Keratinocyte (primary cell): ENCODE data around the gene ANKRD44. TPM values are rescaled to one million over a fixed set of nuclear protein-coding genes. Genes with fewer than 3 reads are reported as not detected.

ENCODE experiments used
- DNase-seq: peaks from one replicate; pipeline ENCODE4 v3.0.0-alpha.2; 2011; ENCODE audit warnings: low read depth, missing footprints, low spot score
- FAIRE-seq: peaks from 2 replicates; lab custom pipeline; 2011; peaks lifted over from hg19 to GRCh38; lab: Jason Lieb, UNC
- H2AFZ ChIP-seq: 2 replicates; pipeline ENCODE4 v1.6.0; 2012; ENCODE audit warnings: low read length, control low read depth, inconsistent platforms; ENCODE audit not compliant: control insufficient read depth
- H3K27ac ChIP-seq: 2 replicates; pipeline ENCODE4 v1.5.1; 2011; ENCODE audit warnings: low read length; ENCODE audit not compliant: control insufficient read depth, insufficient read depth
- H3K27me3 ChIP-seq: 3 replicates; pipeline ENCODE4 v1.6.0; 2011; ENCODE audit warnings: low read length; ENCODE audit not compliant: control insufficient read depth, insufficient read depth; ENCODE audit errors: extremely low read depth
- H3K36me3 ChIP-seq, 2 experiments: 2 replicates in 1 of 2; 3 replicates in 1 of 2; pipeline ENCODE4 v1.5.1; 2011; ENCODE audit warnings: low read length in 2 of 2, mild to moderate bottlenecking in 1 of 2; ENCODE audit not compliant: control insufficient read depth in 2 of 2, insufficient read depth in 2 of 2; ENCODE audit errors: extremely low read depth in 1 of 2
- H3K4me1 ChIP-seq: 3 replicates; pipeline ENCODE4 v1.5.1; 2011; ENCODE audit warnings: low read length; ENCODE audit not compliant: control insufficient read depth, insufficient read depth; ENCODE audit errors: extremely low read depth
- H3K4me2 ChIP-seq: 3 replicates; pipeline ENCODE4 v1.6.0; 2011; ENCODE audit warnings: low read depth, low read length; ENCODE audit not compliant: control insufficient read depth, insufficient read depth; ENCODE audit errors: extremely low read depth
- H3K4me3 ChIP-seq, 3 experiments: fragments of 200-600 bp in 1 of 3; sonication (generic) in 1 of 3; 2 replicates in 2 of 3; 3 replicates in 1 of 3; pipeline ENCODE4 v1.5.1; 2011 to 2016; ENCODE audit warnings: low read length in 3 of 3, mild to moderate bottlenecking in 3 of 3, control low read depth in 2 of 3, inconsistent platforms in 1 of 3, low read depth in 1 of 3, mixed read lengths in 1 of 3, mixed run types in 1 of 3, moderate library complexity in 1 of 3; ENCODE audit not compliant: control insufficient read depth in 2 of 3, insufficient read depth in 2 of 3; ENCODE audit errors: extremely low read depth in 1 of 3
- H3K79me2 ChIP-seq: 2 replicates; pipeline ENCODE4 v1.6.0; 2012; ENCODE audit warnings: low read length; ENCODE audit not compliant: control insufficient read depth, insufficient read depth
- H3K9ac ChIP-seq: 3 replicates; pipeline ENCODE4 v1.6.0; 2011; ENCODE audit warnings: low read length; ENCODE audit not compliant: control insufficient read depth, insufficient read depth; ENCODE audit errors: extremely low read depth
- H3K9me1 ChIP-seq: 3 replicates; pipeline ENCODE4 v1.6.0; 2011; ENCODE audit warnings: low read length; ENCODE audit not compliant: control insufficient read depth, insufficient read depth; ENCODE audit errors: extremely low read depth
- H3K9me3 ChIP-seq: 2 replicates; pipeline ENCODE4 v1.5.1; 2012; ENCODE audit warnings: low read depth, low read length; ENCODE audit not compliant: control insufficient read depth
- H4K20me1 ChIP-seq: 3 replicates; pipeline ENCODE4 v1.6.0; 2011; ENCODE audit warnings: low read length; ENCODE audit not compliant: control insufficient read depth, insufficient read depth; ENCODE audit errors: extremely low read depth
- CTCF ChIP-seq, 3 experiments: IDR thresholded peaks in 1 of 3; conservative IDR thresholded peaks in 1 of 3; optimal IDR thresholded peaks in 1 of 3; 2 replicates in 2 of 3; 3 replicates in 1 of 3; pipeline versions ENCODE3 to v1.5.1; 2011; ENCODE audit warnings: low read length in 3 of 3, mild to moderate bottlenecking in 3 of 3, moderate library complexity in 2 of 3, control low read depth in 1 of 3, inconsistent platforms in 1 of 3; ENCODE audit not compliant: insufficient read depth in 2 of 3; ENCODE audit errors: extremely low read depth in 1 of 3
- EZH2 ChIP-seq: IDR thresholded peaks from one replicate; pipeline ENCODE4 v1.6.1; 2012; ENCODE audit warnings: inconsistent platforms, mild to moderate bottlenecking, low read length, moderate library complexity
- dilution Hi-C: fragments of 300-500 bp; cut with MboI; formaldehyde crosslinking; loops from one replicate; pipeline ENCODE4 v1.7.0; 2020; ENCODE audit warnings: low sequenced_read_pairs; ENCODE audit not compliant: extremely low pct_ligation_motif_present
- polyA plus RNA-seq, 5 experiments: library from polyadenylated mRNA; depleted of rRNA in 3 of 5; stranded (reverse) in 3 of 5; stranded (forward) in 1 of 5; unstranded in 1 of 5; fragments of >200 nt; gene quantifications; 1 replicate in 1 of 5; 2 replicates in 3 of 5; 3 replicates in 1 of 5; pipeline versions ENCODE4 v1.2.1 to v1.2.3, GENCODE V29; 2011 to 2012; ENCODE audit warnings: missing spikeins in 2 of 5, low read depth in 1 of 5, low replicate concordance in 1 of 5

ANKRD44 gene
- polyA plus RNA-seq, 1 donor (not counting 4 experiments of a cell fraction or from before 2014, with no cell fraction given): 0.35 TPM

GRCh38 chr2:197157879-197158537 is 152.6 kb downstream of the ANKRD44 start:
- no peaks in the 10 kb centered on the region for H3K9me3 ChIP-seq
- H2AFZ ChIP-seq: no peak overlapping the region
- no peak overlapping the region for H3K9ac ChIP-seq
- no peaks in the 10 kb centered on the region for H3K9me1 ChIP-seq
- no peaks in the 10 kb centered on the region for H3K79me2 ChIP-seq
- dilution Hi-C loops: no loop called here
- TF ChIP-seq CTCF (optimal IDR thresholded peaks at IDR 0.05 in 1 of 3, IDR thresholded peaks at IDR 0.05 in 1 of 3, conservative IDR thresholded peaks at IDR 0.05 in 1 of 3; ENCODE audit: extremely low read depth in 1 of 3, insufficient read depth in 2 of 3, low read length in 3 of 3) (no peak), EZH2 (no peak)
- H4K20me1 ChIP-seq: no peaks in the 10 kb centered on the region
- no peak for DNase-seq
- no peak overlapping the region for H3K27ac ChIP-seq
- H3K36me3 ChIP-seq: no peaks in the 10 kb centered on the region
- H3K4me3 ChIP-seq: no peak overlapping the region
- no peaks in the 10 kb centered on the region for H3K4me1 ChIP-seq
- no peaks in the 10 kb centered on the region for H3K27me3 ChIP-seq
- H3K4me2 ChIP-seq: no peak overlapping the region
- FAIRE-seq: no peak

GRCh38 chr2:197156771-197157170 is 153.8 kb downstream of the ANKRD44 start:
- no peak for FAIRE-seq
- no peak for DNase-seq
- Histone ChIP-seq H3K79me2 (no peaks in the 10 kb centered on the region), H3K36me3 (no peaks in the 10 kb centered on the region), H2AFZ (no peak overlapping the region), H3K27ac (no peak overlapping the region), H3K9me1 (no peaks in the 10 kb centered on the region), H4K20me1 (no peaks in the 10 kb centered on the region), H3K4me2 (no peak overlapping the region), H3K27me3 (no peaks in the 10 kb centered on the region), H3K4me1 (no peaks in the 10 kb centered on the region), H3K9ac (no peak overlapping the region), H3K9me3 (no peaks in the 10 kb centered on the region), H3K4me3 (no peak overlapping the region)
- dilution Hi-C loops: no loop called here
- TF ChIP-seq CTCF (optimal IDR thresholded peaks at IDR 0.05 in 1 of 3, IDR thresholded peaks at IDR 0.05 in 1 of 3, conservative IDR thresholded peaks at IDR 0.05 in 1 of 3; ENCODE audit: extremely low read depth in 1 of 3, insufficient read depth in 2 of 3, low read length in 3 of 3) (no peak), EZH2 (no peak)
